Thymus (tissue), 11 donors: ENCODE data around the gene DPP3. TPM values are rescaled to one million over a fixed set of nuclear protein-coding genes. Genes with fewer than 3 reads are reported as not detected.

Experiments used
- DNase-seq, 9 donors: peaks; one replicate each; pipeline ENCODE4 v3.0.0-alpha.2; 2013; ENCODE audit warnings: low spot score in 9 of 9, low read depth in 6 of 9, missing footprints in 1 of 9
- H3K27ac ChIP-seq, 2 donors: one replicate each; pipeline ENCODE4 v1.5.1; 2013; ENCODE audit warnings: control low read depth in 1 of 2, low read depth in 1 of 2, low read length in 1 of 2, mild to moderate bottlenecking in 1 of 2, moderate library complexity in 1 of 2
- H3K27me3 ChIP-seq, 2 donors: one replicate each; pipeline ENCODE4 v1.5.1; 2013; ENCODE audit warnings: low read length in 1 of 2; ENCODE audit not compliant: control insufficient read depth in 2 of 2, insufficient read depth in 1 of 2
- H3K36me3 ChIP-seq, 2 donors: one replicate each; pipeline ENCODE4 v1.5.1; 2013; ENCODE audit warnings: low read length in 1 of 2, mild to moderate bottlenecking in 1 of 2, moderate library complexity in 1 of 2; ENCODE audit not compliant: control insufficient read depth in 2 of 2, insufficient read depth in 2 of 2
- H3K4me1 ChIP-seq, 2 donors: one replicate each; pipeline ENCODE4 v1.5.1; 2013; ENCODE audit warnings: low read length in 2 of 2; ENCODE audit not compliant: control insufficient read depth in 2 of 2, insufficient read depth in 2 of 2
- H3K4me3 ChIP-seq, 2 donors: one replicate each; pipeline ENCODE4 v1.5.1; 2013; ENCODE audit warnings: low read length in 2 of 2, control low read depth in 1 of 2, mild to moderate bottlenecking in 1 of 2
- H3K9me3 ChIP-seq, 2 donors: one replicate each; pipeline ENCODE4 v1.5.1; 2013; ENCODE audit warnings: low read length in 1 of 2, mild to moderate bottlenecking in 1 of 2; ENCODE audit not compliant: control insufficient read depth in 2 of 2, insufficient read depth in 1 of 2
- WGBS: extraction: QIAGEN DNeasy Blood & Tissue Kit; methylation state at CpG from one replicate; pipeline ENCODE4 v1.1.7; 2013; 5-methylcytosine and 5-hydroxymethylcytosine counted together
- polyA plus RNA-seq: library from polyadenylated mRNA; stranded (reverse); fragments of 200-250 nt; gene quantifications from one replicate; pipeline ENCODE4 v1.2.3, GENCODE V29; 2013
- total RNA-seq: library from RNA; stranded (reverse); fragments of 120-200 nt; gene quantifications from one replicate; pipeline ENCODE4 v1.2.4, GENCODE V29; 2013
- donor health status: healthy.

The DPP3 gene
- total and polyA plus RNA-seq, 2 donors = 23.2 to 36.4 TPM

GRCh38 chr11:66476173-66476840, 3.9 kb upstream of the DPP3 start:
- DNase-seq = no peak
- H3K36me3 ChIP-seq = peaks cover 0 to 2% of the 10 kb centered on the region in 2 donors
- no peak overlapping the region for H3K4me3 ChIP-seq
- peaks cover 10 to 19% of the 10 kb centered on the region in 2 donors for H3K4me1 ChIP-seq
- WGBS = 95% methylated on average over 10 of the region's 10 CpGs
- H3K27me3 ChIP-seq = no peaks in the 10 kb centered on the region
- no peak overlapping the region for H3K27ac ChIP-seq
- no peaks in the 10 kb centered on the region for H3K9me3 ChIP-seq

GRCh38 chr11:66476841-66477251, 3.4 kb upstream of the DPP3 start:
- peaks cover 0 to 2% of the 10 kb centered on the region in 2 donors for H3K36me3 ChIP-seq
- no peak for DNase-seq
- 93% methylated on average over 9 of the region's 9 CpGs for WGBS
- no peak overlapping the region for H3K4me3 ChIP-seq
- H3K27me3 ChIP-seq = no peaks in the 10 kb centered on the region
- no peak overlapping the region for H3K27ac ChIP-seq
- no peaks in the 10 kb centered on the region for H3K9me3 ChIP-seq
- H3K4me1 ChIP-seq = peaks cover 10 to 19% of the 10 kb centered on the region in 2 donors

- H3K4me3 ChIP-seq = no peak overlapping the region
- H3K27me3 ChIP-seq = no peaks in the 10 kb centered on the region
- 96% methylated on average over 11 of the region's 11 CpGs for WGBS
- peaks cover 10 to 19% of the 10 kb centered on the region in 2 donors for H3K4me1 ChIP-seq
- peaks cover 0 to 5% of the 10 kb centered on the region in 2 donors for H3K36me3 ChIP-seq
- H3K9me3 ChIP-seq = no peaks in the 10 kb centered on the region
- H3K27ac ChIP-seq = no peak overlapping the region
- no peak for DNase-seq
These were observed 2.7 kb upstream of the DPP3 start for GRCh38 chr11:66477263-66478201.

GRCh38 chr11:66478729-66479393, 1.4 kb upstream of the DPP3 start:
- Histone ChIP-seq H3K4me3 (peak overlapping the region; percentile 60 to 86), H3K27ac (no peak overlapping the region), H3K36me3 (peaks cover 0 to 14% of the 10 kb centered on the region in 2 donors), H3K9me3 (no peaks in the 10 kb centered on the region), H3K4me1 (peaks cover 10 to 19% of the 10 kb centered on the region in 2 donors), H3K27me3 (no peaks in the 10 kb centered on the region)
- peak in 5 of 9 donors; percentile 38 to 63 (median 40) for DNase-seq
- WGBS = 63% methylated on average over 8 of the region's 8 CpGs

GRCh38 chr11:66479394-66480116, 679 bp upstream of the DPP3 start:
- H3K36me3 ChIP-seq = peaks cover 0 to 14% of the 10 kb centered on the region in 2 donors
- 5% methylated on average over 34 of the region's 34 CpGs for WGBS
- DNase-seq = peak in 1 of 9 donors; percentile 10

GRCh38 chr11:66484806-66485380, 4.7 kb downstream of the DPP3 start:
- H3K4me1 ChIP-seq = peaks cover 5 to 8% of the 10 kb centered on the region in 2 donors
- H3K9me3 ChIP-seq = no peaks in the 10 kb centered on the region
- H3K27ac ChIP-seq = no peak overlapping the region
- DNase-seq = no peak
- no peaks in the 10 kb centered on the region for H3K27me3 ChIP-seq
- H3K4me3 ChIP-seq = no peak overlapping the region
- WGBS = 97% methylated on average over 7 of the region's 7 CpGs
- H3K36me3 ChIP-seq = peaks cover 17 to 49% of the 10 kb centered on the region in 2 donors

More at GRCh38 chr11:66479394-66480116, 679 bp upstream of the DPP3 start:
- Histone ChIP-seq H3K9me3 (no peaks in the 10 kb centered on the region), H3K4me3 (peak overlapping the region; percentile 60 to 86), H3K27me3 (no peaks in the 10 kb centered on the region), H3K27ac (peak overlapping the region; percentile 77 to 81), H3K4me1 (peaks cover 10 to 19% of the 10 kb centered on the region in 2 donors)

- no peaks in the 10 kb centered on the region for H3K27me3 ChIP-seq
- 92% methylated on average over 10 of the region's 10 CpGs for WGBS
- H3K36me3 ChIP-seq = peaks cover 51 to 59% of the 10 kb centered on the region in 2 donors
- no peak for DNase-seq
- no peaks in the 10 kb centered on the region for H3K4me1 ChIP-seq
- no peak overlapping the region for H3K4me3 ChIP-seq
- H3K9me3 ChIP-seq = no peaks in the 10 kb centered on the region
- no peak overlapping the region for H3K27ac ChIP-seq
These were observed 8.7 kb downstream of the DPP3 start for GRCh38 chr11:66488957-66489356.

GRCh38 chr11:66489636-66490035, 9.4 kb downstream of the DPP3 start:
- Histone ChIP-seq H3K27me3 (no peaks in the 10 kb centered on the region), H3K27ac (no peak overlapping the region), H3K36me3 (peaks cover 56 to 63% of the 10 kb centered on the region in 2 donors), H3K4me3 (no peak overlapping the region), H3K4me1 (no peaks in the 10 kb centered on the region), H3K9me3 (no peaks in the 10 kb centered on the region)
- 97% methylated on average over 7 of the region's 7 CpGs for WGBS
- no peak for DNase-seq
